Raji (cell line): ENCODE measurements around the gene ZBTB18.

Source experiments
- POLR2A ChIP-seq: IDR thresholded peaks from 2 replicates; pipeline ENCODE4 v1.6.1; 2011; ENCODE audit warnings: low read depth, low read length, control low read depth; ENCODE audit not compliant: insufficient read depth

Gene ZBTB18

GRCh38 chr1:244052016-244052727 lies 1.1 kb downstream of the ZBTB18 start:
- TF ChIP-seq POLR2A = no peak

- TF ChIP-seq POLR2A = no peak
Measured at GRCh38 chr1:244052728-244053312, 1.7 kb downstream of the ZBTB18 start.

GRCh38 chr1:244053831-244054230 lies 2.7 kb downstream of the ZBTB18 start:
- no peak for TF ChIP-seq POLR2A

- no peak for TF ChIP-seq POLR2A
Measured at GRCh38 chr1:244054247-244054923, 3.3 kb downstream of the ZBTB18 start.

GRCh38 chr1:244054924-244055263 lies 3.8 kb downstream of the ZBTB18 start:
- no peak for TF ChIP-seq POLR2A

- TF ChIP-seq POLR2A = no peak
Measured at GRCh38 chr1:244056577-244056976, 5.5 kb downstream of the ZBTB18 start.

GRCh38 chr1:244057474-244058385 lies 6.6 kb downstream of the ZBTB18 start:
- TF ChIP-seq POLR2A = no peak

GRCh38 chr1:244060117-244060516 lies 9.0 kb downstream of the ZBTB18 start:
- TF ChIP-seq POLR2A = no peak

- TF ChIP-seq POLR2A = no peak
Measured at GRCh38 chr1:244060686-244061085, 9.6 kb downstream of the ZBTB18 start.

GRCh38 chr1:244062156-244062725 lies 11.2 kb downstream of the ZBTB18 start:
- TF ChIP-seq POLR2A = no peak

- TF ChIP-seq POLR2A = no peak
Measured at GRCh38 chr1:244063498-244063897, 12.4 kb downstream of the ZBTB18 start.

- TF ChIP-seq POLR2A = no peak
Measured at GRCh38 chr1:244064621-244065020, 13.5 kb downstream of the ZBTB18 start.

- no peak for TF ChIP-seq POLR2A
Measured at GRCh38 chr1:244065063-244065793, 14.1 kb downstream of the ZBTB18 start.

GRCh38 chr1:244065960-244066388 lies 14.9 kb downstream of the ZBTB18 start:
- TF ChIP-seq POLR2A = no peak
